K562 (cell line): Measurements from ENCODE around the gene S100P. TPM values are rescaled to one million over a fixed set of nuclear protein-coding genes. Genes with fewer than 3 reads are reported as not detected.

Experiments
- BRF1 ChIP-seq: IDR thresholded peaks from 3 replicates; pipeline ENCODE4 v1.6.1; 2011; ENCODE audit warnings: borderline replicate concordance, mild to moderate bottlenecking; ENCODE audit not compliant: insufficient read length; ENCODE audit errors: extremely low read depth
- ETV5 ChIP-seq: sonication (generic); formaldehyde crosslinking; IDR thresholded peaks from 2 replicates; pipeline ENCODE4 v1.4.0; 2020; ENCODE audit warnings: low read depth, mild to moderate bottlenecking, missing genetic modification reagents
- ILF3 ChIP-seq: fragments of 450-650 bp; IDR thresholded peaks from 2 replicates; pipeline ENCODE4 v1.6.1; 2018; ENCODE audit warnings: antibody characterized with exemption, mild to moderate bottlenecking, moderate library complexity, borderline replicate concordance
- KDM2B ChIP-seq: fragments of 250-450 bp; sonication (Bioruptor Pico); IDR thresholded peaks from 2 replicates; pipeline ENCODE4 v1.8.0; 2021; ENCODE audit warnings: mild to moderate bottlenecking, moderate library complexity
- KLF1 ChIP-seq: fragments of 450-650 bp; IDR thresholded peaks from 2 replicates; pipeline ENCODE4 v1.6.1; 2016; ENCODE audit warnings: missing genetic modification characterization, missing compliant biosample characterization
- L3MBTL2 ChIP-seq: fragments of 450-650 bp; IDR thresholded peaks from 2 replicates; pipeline ENCODE4 v1.6.1; 2016; ENCODE audit warnings: mild to moderate bottlenecking, moderate library complexity
- MAZ ChIP-seq, 2 experiments: fragments of 450-650 bp in 1 of 2; sonication (generic) in 1 of 2; formaldehyde crosslinking; IDR thresholded peaks in 1 of 2; conservative IDR thresholded peaks in 1 of 2; 2 replicates each; pipeline versions ENCODE4 v1.4.0 to v1.5.0; 2020; ENCODE audit warnings: mild to moderate bottlenecking in 1 of 2, missing genetic modification reagents in 1 of 2
- MEIS2 ChIP-seq: fragments of 450-650 bp; IDR thresholded peaks from 2 replicates; pipeline ENCODE4 v1.6.1; 2014; ENCODE audit warnings: mild to moderate bottlenecking; ENCODE audit not compliant: partially characterized antibody
- NCOA6 ChIP-seq: fragments of 450-650 bp; IDR thresholded peaks from 2 replicates; pipeline ENCODE4 v1.6.1; 2017; ENCODE audit warnings: mild to moderate bottlenecking
- NFIC ChIP-seq: fragments of 450-650 bp; IDR thresholded peaks from 2 replicates; pipeline ENCODE4 v1.6.1; 2017; ENCODE audit warnings: mild to moderate bottlenecking, inconsistent platforms
- PPARD ChIP-seq: fragments of 250-450 bp; sonication (Bioruptor Pico); IDR thresholded peaks from 2 replicates; pipeline ENCODE4 v1.8.0; 2022; ENCODE audit warnings: inconsistent platforms, mild to moderate bottlenecking, moderate library complexity
- SLC30A9 ChIP-seq: fragments of 250-450 bp; sonication (Bioruptor Pico); IDR thresholded peaks from 2 replicates; pipeline ENCODE4 v1.8.0; 2022; ENCODE audit warnings: mild to moderate bottlenecking, moderate library complexity
- SMAD4 ChIP-seq: fragments of 250-450 bp; sonication (Bioruptor Pico); conservative IDR thresholded peaks from 2 replicates; pipeline ENCODE4 v1.8.0; 2021; ENCODE audit warnings: inconsistent platforms, mild to moderate bottlenecking, moderate library complexity
- SMARCB1 ChIP-seq: IDR thresholded peaks from 2 replicates; pipeline ENCODE4 v1.6.1; 2011; ENCODE audit warnings: improper control_type of control experiment, low read depth; ENCODE audit not compliant: insufficient read length
- ZBTB1 ChIP-seq: sonication (generic); formaldehyde crosslinking; IDR thresholded peaks from 2 replicates; pipeline ENCODE4 v1.8.1; 2023; ENCODE audit warnings: missing genetic modification reagents, low read depth, mild to moderate bottlenecking, borderline replicate concordance
- ZNF41 ChIP-seq: fragments of 250-450 bp; sonication (Bioruptor Pico); conservative IDR thresholded peaks from 2 replicates; pipeline ENCODE4 v1.4.0; 2020; ENCODE audit warnings: mild to moderate bottlenecking
- polyA plus RNA-seq, 8 experiments: library from polyadenylated mRNA; depleted of rRNA in 4 of 8; stranded (reverse) in 5 of 8; unstranded in 3 of 8; fragments of >200 nt; fragmentation: Nextera tagmentation in 2 of 8; fragmentation: Illumina TruSeq in 1 of 8; extraction: Ambion mirVana in 2 of 8; extraction: Trizol in 1 of 8; gene quantifications; 2 replicates each; pipeline versions ENCODE4 v1.2.1 to v1.2.3, GENCODE V29; 2011 to 2014; ENCODE audit warnings: inconsistent platforms in 1 of 8, missing spikeins in 1 of 8
- total RNA-seq, 7 experiments: library from RNA; depleted of rRNA in 6 of 7; stranded (reverse); fragments of >200 nt in 6 of 7; fragmentation: Illumina TruSeq in 2 of 7; extraction: Trizol in 2 of 7; gene quantifications; 2 replicates each; pipeline versions ENCODE4 v1.2.1 to v1.2.3, GENCODE V29; 2011 to 2021; ENCODE audit warnings: low replicate concordance in 1 of 7
- TF ChIP-seq, protein P1 (sequence below): IDR thresholded peaks from 2 replicates; pipeline ENCODE4 v1.6.1; 2012; ENCODE audit warnings: low read depth, low read length, improper control_type of control experiment, borderline replicate concordance
- TF ChIP-seq, protein P2 (sequence below): fragments of 450-650 bp; conservative IDR thresholded peaks from 2 replicates; pipeline ENCODE4 v1.6.1; 2016; ENCODE audit warnings: missing genetic modification characterization, low read depth, mild to moderate bottlenecking, missing compliant biosample characterization, moderate library complexity
- TF ChIP-seq, protein P3 (sequence below), 2 experiments: fragments of 450-650 bp in 1 of 2; sonication (generic) in 1 of 2; formaldehyde crosslinking; conservative IDR thresholded peaks; 2 replicates each; pipeline versions ENCODE4 v1.4.0 to v1.8.1; 2020 to 2022; ENCODE audit warnings: mild to moderate bottlenecking in 1 of 2, missing genetic modification reagents in 1 of 2
- TF ChIP-seq, protein P4 (sequence below): fragments of 450-650 bp; formaldehyde crosslinking; IDR thresholded peaks from 2 replicates; pipeline ENCODE4 v1.4.0; 2020; ENCODE audit warnings: mild to moderate bottlenecking, moderate library complexity
- TF ChIP-seq, protein P5 (sequence below): fragments of 250-450 bp; sonication (Bioruptor Pico); IDR thresholded peaks from 2 replicates; pipeline ENCODE4 v1.8.0; 2022; ENCODE audit warnings: inconsistent platforms

Gene S100P
- total and polyA plus RNA-seq, 9 of the 15 experiments (the other 6 are each of a cell fraction or from before 2014, with no cell fraction given) = 4.1 to 23.8 (median 7.5) TPM

DNA sequence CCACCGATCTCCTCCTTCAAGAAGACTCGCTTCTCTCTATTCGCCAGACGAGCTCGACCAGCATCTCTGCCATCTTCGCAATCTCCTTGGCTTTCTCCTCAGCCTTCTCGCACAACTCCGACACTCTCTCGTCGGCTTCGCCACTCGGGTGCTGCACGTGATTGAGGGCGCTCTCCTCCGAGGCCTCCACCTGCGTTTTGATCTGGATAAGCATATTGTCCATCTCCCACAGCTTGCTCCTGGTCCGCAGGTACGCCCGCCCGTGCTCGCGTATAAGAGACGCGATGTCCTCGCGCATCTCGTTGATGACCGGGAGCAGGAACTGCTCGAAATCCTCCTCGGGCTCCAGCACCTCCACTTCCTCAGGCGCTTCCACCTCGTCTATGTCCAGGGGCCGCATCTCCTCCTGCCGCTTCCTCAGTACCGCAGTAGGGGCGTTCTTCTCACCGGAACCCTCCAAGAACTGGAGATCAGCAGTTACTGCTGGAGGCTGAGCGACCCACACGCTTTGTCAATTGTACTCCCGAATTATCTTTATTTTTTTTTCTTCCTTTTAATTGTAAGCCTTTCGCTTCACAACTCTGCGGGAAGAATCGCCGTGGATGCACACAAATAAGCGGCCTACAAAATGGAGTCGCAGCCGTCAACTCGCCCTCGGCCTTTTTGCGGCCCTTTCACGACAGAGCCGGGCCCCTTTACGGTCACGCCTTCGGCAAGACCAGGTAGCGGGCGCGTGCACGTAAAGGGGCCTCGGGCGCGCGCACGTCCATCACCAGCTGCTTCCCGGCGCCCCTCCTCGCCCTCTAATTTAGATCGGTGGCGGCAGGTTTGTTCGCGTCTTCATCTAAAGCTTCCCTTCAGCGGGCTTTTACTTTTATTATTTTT lies 15.8 kb downstream of the S100P start, which contains the start of gene MRFAP1L1 (continued):
- TF ChIP-seq, protein P1, sequence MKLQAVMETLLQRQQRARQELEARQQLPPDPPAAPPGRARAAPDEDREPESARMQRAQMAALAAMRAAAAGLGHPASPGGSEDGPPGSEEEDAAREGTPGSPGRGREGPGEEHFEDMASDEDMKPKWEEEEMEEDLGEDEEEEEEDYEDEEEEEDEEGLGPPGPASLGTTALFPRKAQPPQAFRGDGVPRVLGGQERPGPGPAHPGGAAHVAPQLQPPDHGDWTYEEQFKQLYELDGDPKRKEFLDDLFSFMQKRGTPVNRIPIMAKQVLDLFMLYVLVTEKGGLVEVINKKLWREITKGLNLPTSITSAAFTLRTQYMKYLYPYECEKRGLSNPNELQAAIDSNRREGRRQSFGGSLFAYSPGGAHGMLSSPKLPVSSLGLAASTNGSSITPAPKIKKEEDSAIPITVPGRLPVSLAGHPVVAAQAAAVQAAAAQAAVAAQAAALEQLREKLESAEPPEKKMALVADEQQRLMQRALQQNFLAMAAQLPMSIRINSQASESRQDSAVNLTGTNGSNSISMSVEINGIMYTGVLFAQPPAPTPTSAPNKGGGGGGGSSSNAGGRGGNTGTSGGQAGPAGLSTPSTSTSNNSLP = no peak
- TF ChIP-seq SMARCB1 (no peak), SMAD4 (no peak), MAZ (CRISPR knock-in tag; conservative IDR thresholded peaks at IDR 0.05 in 1 of 2, IDR thresholded peaks at IDR 0.05 in 1 of 2) (peak in 1 of 2 experiments; percentile 65; a peak in 2 of 4 replicates), ZNF41 (CRISPR knock-in tag) (no peak), ILF3 (no peak), PPARD (no peak), MEIS2 (peak; percentile 89), BRF1 (no peak), SLC30A9 (CRISPR knock-in tag) (no peak), KDM2B (CRISPR knock-in tag) (no peak), NFIC (no peak), ETV5 (CRISPR knock-in tag) (no peak; the same call in 1 of the 2 replicates), NCOA6 (no peak), L3MBTL2 (peak; percentile 97), ZBTB1 (CRISPR knock-in tag) (no peak), KLF1 (tag) (no peak)
- TF ChIP-seq, protein P2, sequence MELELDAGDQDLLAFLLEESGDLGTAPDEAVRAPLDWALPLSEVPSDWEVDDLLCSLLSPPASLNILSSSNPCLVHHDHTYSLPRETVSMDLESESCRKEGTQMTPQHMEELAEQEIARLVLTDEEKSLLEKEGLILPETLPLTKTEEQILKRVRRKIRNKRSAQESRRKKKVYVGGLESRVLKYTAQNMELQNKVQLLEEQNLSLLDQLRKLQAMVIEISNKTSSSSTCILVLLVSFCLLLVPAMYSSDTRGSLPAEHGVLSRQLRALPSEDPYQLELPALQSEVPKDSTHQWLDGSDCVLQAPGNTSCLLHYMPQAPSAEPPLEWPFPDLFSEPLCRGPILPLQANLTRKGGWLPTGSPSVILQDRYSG (tag) = 0 out of 2 replicates have a peak, but pooled peaks have one; percentile 22
- TF ChIP-seq, protein P3, sequence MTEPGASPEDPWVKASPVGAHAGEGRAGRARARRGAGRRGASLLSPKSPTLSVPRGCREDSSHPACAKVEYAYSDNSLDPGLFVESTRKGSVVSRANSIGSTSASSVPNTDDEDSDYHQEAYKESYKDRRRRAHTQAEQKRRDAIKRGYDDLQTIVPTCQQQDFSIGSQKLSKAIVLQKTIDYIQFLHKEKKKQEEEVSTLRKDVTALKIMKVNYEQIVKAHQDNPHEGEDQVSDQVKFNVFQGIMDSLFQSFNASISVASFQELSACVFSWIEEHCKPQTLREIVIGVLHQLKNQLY (CRISPR knock-in tag; conservative IDR thresholded peaks at IDR 0.05) = no peak
- TF ChIP-seq, protein P4, sequence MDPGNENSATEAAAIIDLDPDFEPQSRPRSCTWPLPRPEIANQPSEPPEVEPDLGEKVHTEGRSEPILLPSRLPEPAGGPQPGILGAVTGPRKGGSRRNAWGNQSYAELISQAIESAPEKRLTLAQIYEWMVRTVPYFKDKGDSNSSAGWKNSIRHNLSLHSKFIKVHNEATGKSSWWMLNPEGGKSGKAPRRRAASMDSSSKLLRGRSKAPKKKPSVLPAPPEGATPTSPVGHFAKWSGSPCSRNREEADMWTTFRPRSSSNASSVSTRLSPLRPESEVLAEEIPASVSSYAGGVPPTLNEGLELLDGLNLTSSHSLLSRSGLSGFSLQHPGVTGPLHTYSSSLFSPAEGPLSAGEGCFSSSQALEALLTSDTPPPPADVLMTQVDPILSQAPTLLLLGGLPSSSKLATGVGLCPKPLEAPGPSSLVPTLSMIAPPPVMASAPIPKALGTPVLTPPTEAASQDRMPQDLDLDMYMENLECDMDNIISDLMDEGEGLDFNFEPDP (CRISPR knock-in tag) = no peak
- TF ChIP-seq, protein P5, sequence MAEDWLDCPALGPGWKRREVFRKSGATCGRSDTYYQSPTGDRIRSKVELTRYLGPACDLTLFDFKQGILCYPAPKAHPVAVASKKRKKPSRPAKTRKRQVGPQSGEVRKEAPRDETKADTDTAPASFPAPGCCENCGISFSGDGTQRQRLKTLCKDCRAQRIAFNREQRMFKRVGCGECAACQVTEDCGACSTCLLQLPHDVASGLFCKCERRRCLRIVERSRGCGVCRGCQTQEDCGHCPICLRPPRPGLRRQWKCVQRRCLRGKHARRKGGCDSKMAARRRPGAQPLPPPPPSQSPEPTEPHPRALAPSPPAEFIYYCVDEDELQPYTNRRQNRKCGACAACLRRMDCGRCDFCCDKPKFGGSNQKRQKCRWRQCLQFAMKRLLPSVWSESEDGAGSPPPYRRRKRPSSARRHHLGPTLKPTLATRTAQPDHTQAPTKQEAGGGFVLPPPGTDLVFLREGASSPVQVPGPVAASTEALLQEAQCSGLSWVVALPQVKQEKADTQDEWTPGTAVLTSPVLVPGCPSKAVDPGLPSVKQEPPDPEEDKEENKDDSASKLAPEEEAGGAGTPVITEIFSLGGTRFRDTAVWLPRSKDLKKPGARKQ (CRISPR knock-in tag) = no peak
